Activated CD8-positive, alpha-beta T cell treated with anti-CD3 and anti-CD28 coated beads for 36 hours (primary cell): ENCODE results near the gene MOGAT3. TPM values are rescaled to one million over a fixed set of nuclear protein-coding genes. Genes with fewer than 3 reads are reported as not detected.

Experiments
- ATAC-seq: fragments of 200-7000 bp; cut with Tn5 transposase; one replicate; pipeline ENCODE4 v1.10.0; 2021; ENCODE audit warnings: mild to moderate bottlenecking, moderate library complexity
- CTCF ChIA-PET: fragments of 350-600 bp; sonication (Branson Sonifier 250); formaldehyde crosslinking; loops from one replicate; lab custom pipeline; 2021; ENCODE audit warnings: antibody characterized with exemption; lab: Charles Lee
- POLR2A ChIA-PET: fragments of 350-600 bp; sonication (Branson Sonifier 250); formaldehyde crosslinking; loops from one replicate; lab custom pipeline; 2021; ENCODE audit warnings: antibody characterized with exemption; lab: Charles Lee
- DNase-seq: peaks from one replicate; pipeline ENCODE4 v3.0.0-alpha.2; 2020
- H3K27ac Mint-ChIP-seq: one replicate; pipeline ENCODE4 v1.8.0; 2021; ENCODE audit warnings: mild to moderate bottlenecking, mixed read lengths
- H3K27me3 Mint-ChIP-seq: one replicate; pipeline ENCODE4 v1.8.0; 2021; ENCODE audit warnings: mixed read lengths
- H3K36me3 Mint-ChIP-seq: one replicate; pipeline ENCODE4 v1.8.0; 2021; ENCODE audit warnings: low read depth, mixed read lengths
- H3K4me1 Mint-ChIP-seq: one replicate; pipeline ENCODE4 v1.8.0; 2021; ENCODE audit warnings: low read depth, mixed read lengths
- H3K4me3 Mint-ChIP-seq: one replicate; pipeline ENCODE4 v1.8.0; 2021; ENCODE audit warnings: mild to moderate bottlenecking, moderate library complexity, mixed read lengths
- H3K9me3 Mint-ChIP-seq: one replicate; pipeline ENCODE4 v1.8.0; 2021; ENCODE audit warnings: mixed read lengths
- intact Hi-C: fragments of 100-400 bp; cut with micrococcal nuclease; formaldehyde crosslinking; loops from one replicate; pipeline ENCODE4 v1.10.0; 2022
- total RNA-seq, 2 experiments: library from RNA; stranded (reverse); gene quantifications; one replicate each; pipeline ENCODE4 v1.2.3, GENCODE V29; 2021
- TF ChIP-seq, protein P1 (sequence below): fragments of 200-600 bp; IDR thresholded peaks from one replicate; pipeline ENCODE4 v1.8.0; 2022; ENCODE audit warnings: antibody characterized with exemption, mild to moderate bottlenecking

Gene MOGAT3
- total RNA-seq, 2 experiments from 2014 or later: not detected

DNA sequence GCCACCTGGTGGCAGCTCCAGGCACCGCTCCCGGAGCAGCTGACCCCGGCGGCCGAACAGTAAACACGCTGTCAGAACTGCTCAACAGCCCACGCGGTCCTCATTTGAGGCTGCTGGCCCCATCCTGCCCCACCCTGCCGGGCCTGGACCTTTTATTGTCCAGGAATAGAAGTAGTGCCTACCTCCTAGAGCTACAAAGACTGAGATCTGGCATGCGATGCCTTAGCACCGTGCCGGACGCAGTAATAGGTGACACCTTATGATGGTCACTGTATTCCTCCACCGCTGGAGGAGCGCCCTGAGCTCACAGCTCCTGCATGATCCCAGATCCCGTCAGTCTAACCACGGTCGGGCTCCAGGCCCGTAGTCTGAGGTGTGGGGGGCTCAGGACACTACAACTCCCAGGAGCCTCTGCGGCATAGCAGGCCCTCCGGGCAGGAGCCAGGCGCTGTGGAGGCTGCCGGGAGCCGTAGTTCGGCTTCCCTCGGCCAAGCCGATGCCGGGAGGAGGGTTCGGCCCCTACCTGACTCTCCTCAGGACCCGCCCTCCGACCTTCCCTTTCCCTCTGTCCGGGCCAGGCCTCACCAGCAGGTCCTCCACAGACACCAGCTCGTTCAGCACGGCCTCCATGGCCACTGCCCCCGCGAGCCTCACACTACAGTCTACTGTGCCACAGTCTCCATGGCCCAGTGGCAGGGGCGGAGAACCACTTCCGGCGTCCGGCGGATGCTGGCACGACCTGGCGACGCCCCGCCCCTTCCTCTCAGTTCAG is 43.7 kb upstream of the MOGAT3 start, which contains the start of gene FIS1:
Gene FIS1 (minus strand): TSS at position 707 of the 772 bp plus-strand sequence. CDS start 77 bp downstream, at position 630.
- Mint-ChIP-seq H3K36me3 (peaks cover 28% of the 10 kb centered on the region), H3K9me3 (no peaks in the 10 kb centered on the region), H3K27me3 (no peaks in the 10 kb centered on the region), H3K27ac (peak within 1 kb of the TSS; percentile 97), H3K4me3 (peak within 1 kb of the TSS; percentile 85), H3K4me1 (peaks cover 28% of the 10 kb centered on the region)
- DNase-seq (peak; percentile 97), ATAC-seq (peak; percentile 95)
- intact Hi-C loops: no loop called here
- POLR2A ChIA-PET: interaction anchor here (0.7 to 2.7 kb wide), 9 partner anchors 8 to 358 kb away, joined by 3 to 22 read pairs (median 4); partner anchors contain the start of genes PLOD3, VGF and ZNHIT1
- CTCF ChIA-PET: interaction anchor here (0.8 to 4.2 kb wide), 26 partner anchors 8 to 369 kb away, joined by 3 to 49 read pairs (median 4); partner anchors contain the start of genes PLOD3, VGF and ZNHIT1
- TF ChIP-seq, protein P1, sequence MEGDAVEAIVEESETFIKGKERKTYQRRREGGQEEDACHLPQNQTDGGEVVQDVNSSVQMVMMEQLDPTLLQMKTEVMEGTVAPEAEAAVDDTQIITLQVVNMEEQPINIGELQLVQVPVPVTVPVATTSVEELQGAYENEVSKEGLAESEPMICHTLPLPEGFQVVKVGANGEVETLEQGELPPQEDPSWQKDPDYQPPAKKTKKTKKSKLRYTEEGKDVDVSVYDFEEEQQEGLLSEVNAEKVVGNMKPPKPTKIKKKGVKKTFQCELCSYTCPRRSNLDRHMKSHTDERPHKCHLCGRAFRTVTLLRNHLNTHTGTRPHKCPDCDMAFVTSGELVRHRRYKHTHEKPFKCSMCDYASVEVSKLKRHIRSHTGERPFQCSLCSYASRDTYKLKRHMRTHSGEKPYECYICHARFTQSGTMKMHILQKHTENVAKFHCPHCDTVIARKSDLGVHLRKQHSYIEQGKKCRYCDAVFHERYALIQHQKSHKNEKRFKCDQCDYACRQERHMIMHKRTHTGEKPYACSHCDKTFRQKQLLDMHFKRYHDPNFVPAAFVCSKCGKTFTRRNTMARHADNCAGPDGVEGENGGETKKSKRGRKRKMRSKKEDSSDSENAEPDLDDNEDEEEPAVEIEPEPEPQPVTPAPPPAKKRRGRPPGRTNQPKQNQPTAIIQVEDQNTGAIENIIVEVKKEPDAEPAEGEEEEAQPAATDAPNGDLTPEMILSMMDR: peak; percentile 69

DNA sequence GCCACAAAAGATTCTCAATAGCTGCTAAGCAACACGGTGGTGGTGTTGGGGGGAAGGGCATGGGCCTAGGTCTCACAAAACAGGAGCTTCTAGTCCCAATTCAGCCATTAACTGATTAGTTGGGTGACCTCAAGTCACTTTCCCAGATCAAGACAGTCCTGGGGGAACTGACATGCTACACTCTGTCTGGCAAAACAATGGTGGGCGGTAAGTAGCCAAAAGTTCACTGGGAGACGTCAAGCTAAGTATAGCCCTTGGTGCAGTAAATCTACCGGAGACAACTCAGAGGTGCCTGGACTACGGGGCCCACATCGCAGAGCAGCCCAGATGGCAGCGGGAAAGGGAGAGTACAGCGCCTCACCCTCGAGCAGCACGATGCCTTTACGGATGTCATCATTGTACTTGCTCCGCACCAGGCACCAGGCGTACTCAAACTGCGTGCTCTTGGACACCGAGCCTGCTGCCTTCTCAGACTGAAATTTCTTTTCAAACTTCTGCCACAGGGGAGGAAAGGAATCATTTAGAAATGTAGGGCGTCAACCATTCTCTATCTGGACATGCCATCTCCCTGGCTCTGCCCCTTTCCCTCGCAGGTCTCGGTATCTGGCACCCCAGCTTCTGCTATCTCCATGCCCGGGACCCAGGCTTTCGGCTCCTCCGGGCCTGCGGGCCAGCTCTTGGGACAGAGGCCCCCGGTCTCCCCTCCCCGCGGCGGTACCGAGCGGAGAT is 43.0 kb upstream of the MOGAT3 start:
- intact Hi-C loops: no loop called here
- POLR2A ChIA-PET: interaction anchor here (0.5 to 2.7 kb wide), 7 partner anchors 9 to 354 kb away, joined by 3 to 22 read pairs (median 4); partner anchors contain the start of genes PLOD3, VGF and ZNHIT1
- Mint-ChIP-seq H3K27me3 (no peaks in the 10 kb centered on the region), H3K9me3 (no peaks in the 10 kb centered on the region), H3K36me3 (peaks cover 26% of the 10 kb centered on the region), H3K4me1 (peaks cover 28% of the 10 kb centered on the region), H3K27ac (peak overlapping the region; percentile 97), H3K4me3 (peak overlapping the region; percentile 85)
- TF ChIP-seq, protein P1: peak; percentile 99
- DNase-seq: peak; percentile 22
- CTCF ChIA-PET: interaction anchor here (0.8 to 4.2 kb wide), 26 partner anchors 9 to 368 kb away, joined by 3 to 49 read pairs (median 4); partner anchors contain the start of genes PLOD3, VGF and ZNHIT1
- ATAC-seq: no peak

DNA sequence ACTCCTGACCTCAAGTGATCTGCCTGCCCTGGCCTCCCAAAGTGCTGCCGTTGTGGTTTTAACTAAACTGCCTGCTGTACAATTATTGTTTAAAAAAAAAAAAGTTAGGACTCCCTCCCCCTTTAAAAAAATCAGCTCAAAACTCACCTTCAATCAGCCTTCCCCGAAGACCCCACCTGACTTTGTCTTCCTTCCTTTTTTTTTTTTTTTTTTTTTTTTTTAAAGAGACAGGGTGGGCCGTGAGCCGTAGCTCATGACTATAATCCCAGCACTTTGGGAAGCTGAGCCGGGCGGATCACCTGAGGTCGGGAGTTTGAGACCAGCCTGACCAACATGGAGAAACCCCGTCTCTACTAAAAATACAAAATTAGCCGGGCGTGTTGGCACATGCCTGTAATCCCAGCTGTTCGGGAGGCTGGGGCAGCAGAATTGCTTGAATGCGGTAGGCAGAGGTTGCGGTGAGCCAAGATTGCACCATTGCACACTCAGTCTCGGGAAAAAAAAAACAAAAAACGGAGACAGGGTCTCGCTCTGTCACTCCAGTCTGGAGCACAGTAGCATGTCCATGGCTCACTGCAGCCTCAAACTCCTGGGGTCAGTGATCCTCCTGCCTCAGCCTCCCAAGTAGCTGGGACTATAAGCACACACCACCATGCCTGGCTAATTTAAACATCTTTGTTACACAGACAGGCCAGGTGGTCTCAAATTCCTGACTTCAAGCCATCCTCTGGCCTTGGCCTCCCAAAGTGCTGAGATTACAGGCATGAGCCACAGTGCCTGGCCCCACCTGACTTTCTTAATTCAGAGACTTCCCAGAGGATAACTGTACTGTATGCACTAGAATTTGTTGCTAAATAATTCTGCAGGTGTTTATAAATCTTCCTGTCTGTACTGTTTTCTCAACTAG is 40.9 kb upstream of the MOGAT3 start:
- ChIA-PET CTCF (interaction anchor here (1.1 kb wide), 1 partner anchor 98 kb away, joined by 3 read pairs; no protein-coding TSS in a partner anchor), POLR2A (no interaction called here)
- no peaks in the 10 kb centered on the region for H3K27me3 Mint-ChIP-seq
- DNase-seq (no peak), ATAC-seq (no peak)
- H3K9me3 Mint-ChIP-seq: no peaks in the 10 kb centered on the region
- peaks cover 24% of the 10 kb centered on the region for H3K36me3 Mint-ChIP-seq
- H3K4me3 Mint-ChIP-seq: no peak overlapping the region
- intact Hi-C loops: no loop called here
- no peak overlapping the region for H3K27ac Mint-ChIP-seq
- peaks cover 21% of the 10 kb centered on the region for H3K4me1 Mint-ChIP-seq
- TF ChIP-seq, protein P1: no peak

DNA sequence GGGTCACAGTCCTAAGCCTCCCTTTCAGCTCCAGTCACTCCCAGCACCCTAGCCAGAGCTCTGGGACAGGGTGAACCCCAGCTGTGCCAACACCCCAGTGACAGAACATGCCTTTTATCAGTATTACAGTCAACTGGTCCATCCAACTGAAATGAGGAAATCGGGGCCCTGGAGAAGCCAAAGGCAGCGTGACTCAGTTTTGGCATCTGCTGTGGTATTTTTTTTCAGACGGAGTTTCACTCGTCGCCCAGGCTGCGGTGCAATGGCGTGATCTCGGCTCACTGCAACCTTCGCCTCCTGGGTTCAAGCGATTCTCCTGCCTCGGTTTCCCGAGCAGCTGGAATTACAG is 40.2 kb upstream of the MOGAT3 start:
- CTCF ChIA-PET: interaction anchor here (1.1 kb wide), 1 partner anchor 97 kb away, joined by 3 read pairs; no protein-coding TSS in a partner anchor
- H3K27ac Mint-ChIP-seq: no peak overlapping the region
- H3K36me3 Mint-ChIP-seq: peaks cover 24% of the 10 kb centered on the region
- H3K9me3 Mint-ChIP-seq: no peaks in the 10 kb centered on the region
- POLR2A ChIA-PET: no interaction called here
- DNase-seq (no peak), ATAC-seq (no peak)
- TF ChIP-seq, protein P1: no peak
- intact Hi-C loops: no loop called here
- H3K4me1 Mint-ChIP-seq: peaks cover 20% of the 10 kb centered on the region
- no peak overlapping the region for H3K4me3 Mint-ChIP-seq
- H3K27me3 Mint-ChIP-seq: no peaks in the 10 kb centered on the region
